OCI-LY1 (cell line): Measurements from ENCODE around the gene MSMP.

Experiments used
- H2AFZ ChIP-seq: fragments of 200-600 bp; sonication (generic), shearing (Covaris generic); 2 replicates; pipeline ENCODE4 v1.6.0; 2014; ENCODE audit warnings: antibody characterized with exemption, mild to moderate bottlenecking, low read length
- H3F3A ChIP-seq: fragments of 200-600 bp; sonication (generic), shearing (Covaris generic); 2 replicates; pipeline ENCODE4 v1.6.0; 2014; ENCODE audit warnings: mild to moderate bottlenecking, antibody characterized with exemption, low read length, moderate library complexity; ENCODE audit not compliant: insufficient read depth
- H3K27ac ChIP-seq: fragments of 200-600 bp; sonication (generic); 2 replicates; pipeline ENCODE4 v1.5.1; 2014; ENCODE audit warnings: low read length, mixed run types, mild to moderate bottlenecking, low read depth; ENCODE audit not compliant: poor library complexity, severe bottlenecking
- H3K27me3 ChIP-seq: fragments of 200-600 bp; sonication (generic); 2 replicates; pipeline ENCODE4 v1.6.0; 2014; ENCODE audit warnings: antibody characterized with exemption, mild to moderate bottlenecking, low read length, moderate library complexity; ENCODE audit not compliant: insufficient read depth
- H3K36me3 ChIP-seq: fragments of 200-600 bp; sonication (generic); 2 replicates; pipeline ENCODE4 v1.6.1; 2014; ENCODE audit warnings: mild to moderate bottlenecking, antibody characterized with exemption, low read length, moderate library complexity, mixed read lengths; ENCODE audit not compliant: insufficient read depth
- H3K4me1 ChIP-seq: fragments of 200-600 bp; sonication (generic); 2 replicates; pipeline ENCODE4 v1.5.1; 2014; ENCODE audit warnings: mild to moderate bottlenecking, low read length, moderate library complexity; ENCODE audit not compliant: insufficient read depth, severe bottlenecking
- H3K4me2 ChIP-seq: fragments of 200-600 bp; sonication (generic), shearing (Covaris generic); 2 replicates; pipeline ENCODE4 v1.6.1; 2014; ENCODE audit warnings: low read length
- H3K4me3 ChIP-seq: fragments of 200-600 bp; sonication (generic); 2 replicates; pipeline ENCODE4 v1.5.1; 2014; ENCODE audit warnings: low read length, low read depth, mild to moderate bottlenecking, mixed read lengths; ENCODE audit not compliant: poor library complexity, severe bottlenecking
- H3K79me2 ChIP-seq: fragments of 200-600 bp; shearing (Covaris generic); 2 replicates; pipeline ENCODE4 v1.6.1; 2016; ENCODE audit warnings: mixed run types, low read length, mixed read lengths; ENCODE audit not compliant: insufficient read depth
- H3K9ac ChIP-seq: fragments of 200-600 bp; sonication (generic), shearing (Covaris generic); 2 replicates; pipeline ENCODE4 v1.6.1; 2014; ENCODE audit warnings: mild to moderate bottlenecking, low read length, mixed read lengths
- H3K9me2 ChIP-seq: fragments of 200-600 bp; sonication (generic), shearing (Covaris generic); 2 replicates; pipeline ENCODE4 v1.6.1; 2014; ENCODE audit warnings: low read depth, mild to moderate bottlenecking, low read length, mixed read lengths
- H3K9me3 ChIP-seq: fragments of 200-600 bp; shearing (Covaris generic); 2 replicates; pipeline ENCODE4 v1.6.1; 2014; ENCODE audit warnings: low read length, mixed read lengths
- H4K20me1 ChIP-seq: fragments of 200-600 bp; sonication (generic), shearing (Covaris generic); 2 replicates; pipeline ENCODE4 v1.6.0; 2016; ENCODE audit warnings: mild to moderate bottlenecking, low read length; ENCODE audit not compliant: insufficient read depth
- EZH2 ChIP-seq: fragments of 200-600 bp; sonication (generic), shearing (Covaris generic); IDR thresholded peaks from 2 replicates; pipeline ENCODE4 v1.8.0; 2017; ENCODE audit warnings: borderline replicate concordance, mixed run types, mild to moderate bottlenecking, antibody characterized with exemption, low read length, moderate library complexity, mixed read lengths
- TF ChIP-seq, protein P1 (sequence below): fragments of 200-600 bp; sonication (generic), shearing (Covaris generic); IDR thresholded peaks from 2 replicates; pipeline ENCODE4 v1.5.1; 2017; ENCODE audit warnings: mild to moderate bottlenecking, antibody characterized with exemption, low read length, moderate library complexity, mixed read lengths

The MSMP gene

DNA sequence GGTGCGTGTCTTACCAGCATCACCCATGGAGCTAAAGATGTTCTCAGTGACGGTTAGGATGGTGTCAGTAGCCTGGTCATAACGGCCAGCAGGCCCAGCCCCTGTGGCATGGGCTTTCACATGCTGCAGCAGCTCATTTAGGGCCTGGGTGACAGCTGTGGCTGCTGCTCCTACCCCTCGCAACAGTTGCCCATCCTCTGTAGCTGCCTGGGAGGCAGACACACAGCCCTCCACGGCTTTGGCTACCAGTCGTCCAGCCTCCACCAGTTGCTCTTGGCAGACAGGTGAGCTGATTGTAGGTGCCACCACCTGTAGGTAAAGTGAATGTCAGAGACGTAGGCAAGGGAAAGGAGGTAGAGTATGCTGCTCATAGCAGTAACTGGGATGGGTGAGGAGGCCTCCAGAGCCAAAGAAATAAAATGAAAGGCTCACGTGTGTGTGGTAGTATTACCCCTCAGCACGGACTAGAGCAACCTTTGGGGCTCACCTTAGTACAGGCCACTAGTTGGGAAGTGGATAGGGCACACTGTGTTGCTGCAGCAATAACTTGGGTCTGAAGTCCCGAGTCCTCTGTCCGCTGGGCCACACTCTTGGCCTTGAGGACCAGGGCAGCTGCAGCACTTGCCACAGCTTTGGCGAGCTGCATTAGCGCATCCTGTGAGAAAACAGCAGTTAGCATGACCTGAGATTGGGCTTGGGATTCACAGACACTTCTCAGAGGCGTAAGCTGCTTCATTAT, 36.8 kb downstream of the MSMP start:
- Histone ChIP-seq H3F3A (no peaks in the 10 kb centered on the region), H3K4me2 (no peak overlapping the region), H3K27ac (no peak overlapping the region), H3K27me3 (no peaks in the 10 kb centered on the region), H4K20me1 (no peaks in the 10 kb centered on the region), H3K4me1 (no peaks in the 10 kb centered on the region), H3K9me3 (no peaks in the 10 kb centered on the region), H2AFZ (no peak overlapping the region), H3K79me2 (no peaks in the 10 kb centered on the region), H3K9ac (no peak overlapping the region), H3K36me3 (peaks cover 98% of the 10 kb centered on the region), H3K9me2 (no peaks in the 10 kb centered on the region), H3K4me3 (no peak overlapping the region)
- TF ChIP-seq EZH2, result no peak
- TF ChIP-seq, protein P1, sequence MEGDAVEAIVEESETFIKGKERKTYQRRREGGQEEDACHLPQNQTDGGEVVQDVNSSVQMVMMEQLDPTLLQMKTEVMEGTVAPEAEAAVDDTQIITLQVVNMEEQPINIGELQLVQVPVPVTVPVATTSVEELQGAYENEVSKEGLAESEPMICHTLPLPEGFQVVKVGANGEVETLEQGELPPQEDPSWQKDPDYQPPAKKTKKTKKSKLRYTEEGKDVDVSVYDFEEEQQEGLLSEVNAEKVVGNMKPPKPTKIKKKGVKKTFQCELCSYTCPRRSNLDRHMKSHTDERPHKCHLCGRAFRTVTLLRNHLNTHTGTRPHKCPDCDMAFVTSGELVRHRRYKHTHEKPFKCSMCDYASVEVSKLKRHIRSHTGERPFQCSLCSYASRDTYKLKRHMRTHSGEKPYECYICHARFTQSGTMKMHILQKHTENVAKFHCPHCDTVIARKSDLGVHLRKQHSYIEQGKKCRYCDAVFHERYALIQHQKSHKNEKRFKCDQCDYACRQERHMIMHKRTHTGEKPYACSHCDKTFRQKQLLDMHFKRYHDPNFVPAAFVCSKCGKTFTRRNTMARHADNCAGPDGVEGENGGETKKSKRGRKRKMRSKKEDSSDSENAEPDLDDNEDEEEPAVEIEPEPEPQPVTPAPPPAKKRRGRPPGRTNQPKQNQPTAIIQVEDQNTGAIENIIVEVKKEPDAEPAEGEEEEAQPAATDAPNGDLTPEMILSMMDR, result no peak

DNA sequence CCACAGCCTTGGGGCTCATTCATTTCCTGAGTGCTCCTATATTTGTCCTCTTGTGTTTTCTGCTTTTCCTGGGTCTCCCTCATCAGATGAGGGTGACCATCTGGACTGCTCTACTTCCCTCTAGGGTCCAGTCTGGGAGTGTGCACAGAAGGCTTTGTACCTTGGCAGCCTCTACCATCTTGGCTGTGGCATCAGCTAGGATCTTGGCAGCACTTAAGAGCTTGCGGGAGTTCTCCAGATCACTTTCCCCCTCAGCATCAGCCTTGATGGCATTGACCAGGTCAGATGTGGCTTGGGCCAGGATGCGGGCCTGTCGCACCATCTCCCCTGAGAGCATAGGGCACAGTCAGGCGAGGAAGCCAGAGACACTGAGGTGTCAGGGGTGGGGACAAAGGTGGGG, 37.8 kb downstream of the MSMP start:
- Histone ChIP-seq H3K9me2 (no peaks in the 10 kb centered on the region), H3K4me3 (no peak overlapping the region), H3K4me2 (no peak overlapping the region), H3K36me3 (peaks cover 96% of the 10 kb centered on the region), H3K27me3 (no peaks in the 10 kb centered on the region), H3K9ac (no peak overlapping the region), H3K9me3 (no peaks in the 10 kb centered on the region), H2AFZ (no peak overlapping the region), H4K20me1 (no peaks in the 10 kb centered on the region), H3K27ac (no peak overlapping the region), H3K79me2 (no peaks in the 10 kb centered on the region), H3K4me1 (no peaks in the 10 kb centered on the region), H3F3A (no peaks in the 10 kb centered on the region)
- TF ChIP-seq, protein P1, result no peak
- no peak for TF ChIP-seq EZH2

DNA sequence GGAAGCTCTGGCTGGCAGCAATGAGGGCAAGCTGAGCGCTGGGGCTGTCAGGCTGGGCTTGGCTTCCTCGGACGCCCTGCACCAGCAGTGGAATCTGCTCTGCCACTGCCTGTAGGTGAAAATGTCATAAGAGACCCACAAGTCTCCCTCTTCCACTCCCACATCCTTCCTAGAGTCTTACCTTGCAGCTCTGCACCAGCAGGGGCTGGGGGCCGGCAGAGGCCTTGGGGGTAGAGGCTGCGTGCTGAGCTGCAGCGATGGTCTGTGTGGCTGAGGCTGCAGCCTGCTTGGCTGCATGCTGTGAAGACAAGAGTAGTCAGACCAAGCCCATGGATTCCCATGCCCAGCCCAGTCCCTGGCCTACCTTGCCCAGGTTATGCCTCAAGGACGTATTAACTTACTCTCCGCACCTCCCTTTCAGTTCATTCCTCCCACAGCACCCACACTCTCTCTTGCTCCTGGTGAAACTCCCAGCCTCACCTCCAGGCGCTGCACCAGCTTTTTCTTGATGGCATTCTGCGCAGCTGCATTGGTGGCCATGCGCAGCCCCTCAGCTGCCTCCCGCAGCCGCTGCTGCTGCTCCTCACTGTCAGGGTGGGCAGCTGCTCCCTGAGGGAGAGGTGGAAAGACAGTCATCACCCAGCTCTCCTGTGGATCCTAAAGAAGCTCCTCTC, 39.4 kb downstream of the MSMP start:
- Histone ChIP-seq H3K79me2 (no peaks in the 10 kb centered on the region), H3F3A (no peaks in the 10 kb centered on the region), H3K4me2 (no peak overlapping the region), H4K20me1 (no peaks in the 10 kb centered on the region), H3K4me1 (no peaks in the 10 kb centered on the region), H3K9me2 (no peaks in the 10 kb centered on the region), H3K4me3 (no peak overlapping the region), H3K27me3 (no peaks in the 10 kb centered on the region), H2AFZ (no peak overlapping the region), H3K9ac (no peak overlapping the region), H3K27ac (no peak overlapping the region), H3K36me3 (peaks cover 93% of the 10 kb centered on the region), H3K9me3 (no peaks in the 10 kb centered on the region)
- no peak for TF ChIP-seq EZH2
- TF ChIP-seq, protein P1, result no peak
